Fibroblast of lung (primary cell): ENCODE data around the gene SLC4A8. TPM values are rescaled to one million over a fixed set of nuclear protein-coding genes. Genes with fewer than 3 reads are reported as not detected.

ENCODE experiments used
- DNase-seq, 2 donors: peaks; one replicate each; pipeline versions ENCODE4 v3.0.0 to v3.0.0-alpha.2; 2010; ENCODE audit warnings: low read depth in 2 of 2
- H2AFZ ChIP-seq: 2 replicates; pipeline ENCODE4 v1.5.1; 2012; ENCODE audit warnings: low read length, control low read depth, inconsistent platforms
- H3K27ac ChIP-seq: 2 replicates; pipeline ENCODE4 v1.5.1; 2011; ENCODE audit warnings: low read length, control low read depth; ENCODE audit not compliant: insufficient read depth
- H3K27me3 ChIP-seq: 2 replicates; pipeline ENCODE4 v1.5.1; 2011; ENCODE audit warnings: mild to moderate bottlenecking, low read length; ENCODE audit not compliant: control insufficient read depth, insufficient read depth
- H3K36me3 ChIP-seq: 2 replicates; pipeline ENCODE4 v1.5.1; 2011; ENCODE audit warnings: low read length; ENCODE audit not compliant: control insufficient read depth, insufficient read depth
- H3K4me1 ChIP-seq: 2 replicates; pipeline ENCODE4 v1.5.1; 2011; ENCODE audit warnings: low read length; ENCODE audit not compliant: control insufficient read depth, insufficient read depth; ENCODE audit errors: extremely low read depth
- H3K4me2 ChIP-seq: 2 replicates; pipeline ENCODE4 v1.5.1; 2011; ENCODE audit warnings: low read length, control low read depth; ENCODE audit not compliant: insufficient read depth; ENCODE audit errors: extremely low read depth
- H3K4me3 ChIP-seq, 4 experiments: fragments of 200-600 bp in 1 of 4; sonication (generic) in 1 of 4; replicated peaks in 1 of 4; 2 replicates each; pipeline ENCODE4 v1.5.1; 2011 to 2016; ENCODE audit warnings: low read length in 4 of 4, low read depth in 3 of 4, mild to moderate bottlenecking in 3 of 4, control low read depth in 2 of 4, inconsistent platforms in 1 of 4, mixed read lengths in 1 of 4; ENCODE audit not compliant: insufficient read depth in 1 of 4; ENCODE audit errors: control extremely low read depth in 1 of 4
- H3K79me2 ChIP-seq: 2 replicates; pipeline ENCODE4 v1.5.1; 2012; ENCODE audit warnings: mild to moderate bottlenecking, low read length, inconsistent platforms; ENCODE audit not compliant: control insufficient read depth, insufficient read depth
- H3K9ac ChIP-seq: 2 replicates; pipeline ENCODE4 v1.5.1; 2011; ENCODE audit warnings: mild to moderate bottlenecking, low read length, control low read depth; ENCODE audit not compliant: insufficient read depth
- H3K9me3 ChIP-seq: 2 replicates; pipeline ENCODE4 v1.5.1; 2012; ENCODE audit warnings: low read depth, low read length; ENCODE audit not compliant: control insufficient read depth, insufficient read depth
- H4K20me1 ChIP-seq: 2 replicates; pipeline ENCODE4 v1.5.1; 2011; ENCODE audit warnings: low read length; ENCODE audit not compliant: control insufficient read depth, insufficient read depth; ENCODE audit errors: extremely low read depth
- CTCF ChIP-seq, 2 donors: IDR thresholded peaks in 1 of 2; conservative IDR thresholded peaks in 1 of 2; 1 replicate in 1 of 2; 2 replicates in 1 of 2; pipeline ENCODE4 v1.5.1; 2011 to 2012; ENCODE audit warnings: low read length in 2 of 2, control low read depth in 1 of 2, inconsistent platforms in 1 of 2, low read depth in 1 of 2, mild to moderate bottlenecking in 1 of 2
- EZH2 ChIP-seq: IDR thresholded peaks from 2 replicates; pipeline ENCODE4 v1.5.1; 2012; ENCODE audit warnings: low read length, control low read depth, mild to moderate bottlenecking; ENCODE audit errors: missing control alignments
- polyA minus RNA-seq: library from RNA; depleted of rRNA, polyadenylated mRNA; stranded (reverse); fragments of >200 nt; gene quantifications from 2 replicates; pipeline ENCODE4 v1.2.3, GENCODE V29; 2011; ENCODE audit warnings: low replicate concordance
- polyA plus RNA-seq, 2 donors: library from polyadenylated mRNA; depleted of rRNA in 1 of 2; stranded (reverse) in 1 of 2; unstranded in 1 of 2; fragments of >200 nt; gene quantifications; 2 replicates each; pipeline ENCODE4 v1.2.1, GENCODE V29; 2011 to 2012; ENCODE audit warnings: missing spikeins in 1 of 2
- total RNA-seq: library from RNA; depleted of rRNA; stranded (reverse); fragments of >200 nt; gene quantifications from 2 replicates; pipeline ENCODE4 v1.2.1, GENCODE V29; 2014

Gene SLC4A8
- 3.3 and 7.3 TPM in 2 replicates for total RNA-seq
- 4.9 and 12.4 TPM in 2 replicates for polyA plus RNA-seq
- polyA plus RNA-seq (2012) = 3.2 and 6.9 TPM in 2 replicates
- polyA minus RNA-seq = 8.6 and 11.3 TPM in 2 replicates

GRCh38 chr12:51424662-51425539 lies at the start of gene SLC4A8:
Gene SLC4A8, plus strand, starts transcription at chr12:51424831. Its CDS starts 157 bp downstream, at chr12:51424988.
- TF ChIP-seq CTCF (conservative IDR thresholded peaks at IDR 0.05 in 1 of 2, IDR thresholded peaks at IDR 0.05 in 1 of 2; ENCODE audit: low read depth in 1 of 2, low read length in 2 of 2) (peak; percentile 68 to 77), EZH2 (no peak)
- H2AFZ ChIP-seq = peak within 1 kb of the TSS; percentile 94
- peak within 1 kb of the TSS; percentile 78 for H3K4me2 ChIP-seq
- peak within 1 kb of the TSS; percentile 62 for H3K27ac ChIP-seq
- peaks cover 2% of the 10 kb centered on the region for H3K79me2 ChIP-seq
- H3K27me3 ChIP-seq = no peaks in the 10 kb centered on the region
- peak; percentile 88 to 89 for DNase-seq
- peak within 1 kb of the TSS; percentile 55 for H3K9ac ChIP-seq
- no peaks in the 10 kb centered on the region for H3K9me3 ChIP-seq
- no peaks in the 10 kb centered on the region for H4K20me1 ChIP-seq
- H3K4me3 ChIP-seq = peak within 1 kb of the TSS; percentile 68 to 87 (median 74)
- H3K36me3 ChIP-seq = no peaks in the 10 kb centered on the region
- H3K4me1 ChIP-seq = peaks cover 2% of the 10 kb centered on the region

GRCh38 chr12:51374856-51375255 lies 49.8 kb upstream of the SLC4A8 start:
- peak overlapping the region; percentile 48 for H3K27ac ChIP-seq
- peak overlapping the region; percentile 5 for H2AFZ ChIP-seq
- no peak for TF ChIP-seq EZH2
- no peak for TF ChIP-seq CTCF (conservative IDR thresholded peaks at IDR 0.05 in 1 of 2, IDR thresholded peaks at IDR 0.05 in 1 of 2; ENCODE audit: low read depth in 1 of 2, low read length in 2 of 2)

GRCh38 chr12:51377099-51377984 lies 47.3 kb upstream of the SLC4A8 start:
- no peak overlapping the region for H3K4me3 ChIP-seq
- peaks cover 18% of the 10 kb centered on the region for H3K36me3 ChIP-seq
- TF ChIP-seq EZH2 (no peak), CTCF (conservative IDR thresholded peaks at IDR 0.05 in 1 of 2, IDR thresholded peaks at IDR 0.05 in 1 of 2; ENCODE audit: low read depth in 1 of 2, low read length in 2 of 2) (no peak)
- H3K27ac ChIP-seq = no peak overlapping the region
- no peaks in the 10 kb centered on the region for H3K9me3 ChIP-seq
- no peaks in the 10 kb centered on the region for H4K20me1 ChIP-seq
- no peak overlapping the region for H3K4me2 ChIP-seq
- H3K4me1 ChIP-seq = peaks cover 17% of the 10 kb centered on the region
- no peak overlapping the region for H3K9ac ChIP-seq
- H3K27me3 ChIP-seq = no peaks in the 10 kb centered on the region
- no peaks in the 10 kb centered on the region for H3K79me2 ChIP-seq
- DNase-seq = peak in 1 of 2 donors; percentile 39
- H2AFZ ChIP-seq = no peak overlapping the region

More at GRCh38 chr12:51374856-51375255, 49.8 kb upstream of the SLC4A8 start:
- peaks cover 16% of the 10 kb centered on the region for H3K36me3 ChIP-seq
- H3K27me3 ChIP-seq = no peaks in the 10 kb centered on the region
- no peak for DNase-seq
- no peaks in the 10 kb centered on the region for H4K20me1 ChIP-seq
- no peaks in the 10 kb centered on the region for H3K79me2 ChIP-seq
- H3K9ac ChIP-seq = no peak overlapping the region
- H3K4me2 ChIP-seq = no peak overlapping the region
- H3K4me3 ChIP-seq = no peak overlapping the region
- no peaks in the 10 kb centered on the region for H3K9me3 ChIP-seq
- H3K4me1 ChIP-seq = peaks cover 31% of the 10 kb centered on the region
